ENCODE results near the gene TPRN. TPM values are rescaled to one million over a fixed set of nuclear protein-coding genes. Genes with fewer than 3 reads are reported as not detected.

The TPRN gene
- total RNA-seq, 4 donors from 2014 or later, result 3.4 to 10.2 (median 6.3) TPM

- no peaks in the 10 kb centered on the region for H3K9me3 ChIP-seq
- H3K27ac ChIP-seq, result no peak overlapping the region
- no peak for DNase-seq
- H3K4me3 ChIP-seq, result no peak overlapping the region
- in situ Hi-C loops (cut with MboI; ENCODE audit: low sequenced_read_pairs in 4 of 4), result loop anchor here in 1 of 4 donors (10.0 kb wide), 1 partner anchor 91 kb away; no protein-coding TSS in a partner anchor
- no peak for TF ChIP-seq POLR2A (IDR thresholded peaks at IDR 0.05)
- TF ChIP-seq, protein P1, sequence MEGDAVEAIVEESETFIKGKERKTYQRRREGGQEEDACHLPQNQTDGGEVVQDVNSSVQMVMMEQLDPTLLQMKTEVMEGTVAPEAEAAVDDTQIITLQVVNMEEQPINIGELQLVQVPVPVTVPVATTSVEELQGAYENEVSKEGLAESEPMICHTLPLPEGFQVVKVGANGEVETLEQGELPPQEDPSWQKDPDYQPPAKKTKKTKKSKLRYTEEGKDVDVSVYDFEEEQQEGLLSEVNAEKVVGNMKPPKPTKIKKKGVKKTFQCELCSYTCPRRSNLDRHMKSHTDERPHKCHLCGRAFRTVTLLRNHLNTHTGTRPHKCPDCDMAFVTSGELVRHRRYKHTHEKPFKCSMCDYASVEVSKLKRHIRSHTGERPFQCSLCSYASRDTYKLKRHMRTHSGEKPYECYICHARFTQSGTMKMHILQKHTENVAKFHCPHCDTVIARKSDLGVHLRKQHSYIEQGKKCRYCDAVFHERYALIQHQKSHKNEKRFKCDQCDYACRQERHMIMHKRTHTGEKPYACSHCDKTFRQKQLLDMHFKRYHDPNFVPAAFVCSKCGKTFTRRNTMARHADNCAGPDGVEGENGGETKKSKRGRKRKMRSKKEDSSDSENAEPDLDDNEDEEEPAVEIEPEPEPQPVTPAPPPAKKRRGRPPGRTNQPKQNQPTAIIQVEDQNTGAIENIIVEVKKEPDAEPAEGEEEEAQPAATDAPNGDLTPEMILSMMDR (IDR thresholded peaks at IDR 0.05 in 4 of 5, conservative IDR thresholded peaks at IDR 0.05 in 1 of 5), result no peak
- H3K36me3 ChIP-seq, result no peaks in the 10 kb centered on the region
- H3K27me3 ChIP-seq, result no peaks in the 10 kb centered on the region
- intact Hi-C loops (cut with DNase I; ENCODE audit: low total_unique reads), result no loop called here
- peaks cover 9 to 12% of the 10 kb centered on the region in 2 donors for H3K4me1 ChIP-seq
- no peak for ATAC-seq
These were observed 14.8 kb upstream of the TPRN start for GRCh38 chr9:137215196-137215986.

DNA sequence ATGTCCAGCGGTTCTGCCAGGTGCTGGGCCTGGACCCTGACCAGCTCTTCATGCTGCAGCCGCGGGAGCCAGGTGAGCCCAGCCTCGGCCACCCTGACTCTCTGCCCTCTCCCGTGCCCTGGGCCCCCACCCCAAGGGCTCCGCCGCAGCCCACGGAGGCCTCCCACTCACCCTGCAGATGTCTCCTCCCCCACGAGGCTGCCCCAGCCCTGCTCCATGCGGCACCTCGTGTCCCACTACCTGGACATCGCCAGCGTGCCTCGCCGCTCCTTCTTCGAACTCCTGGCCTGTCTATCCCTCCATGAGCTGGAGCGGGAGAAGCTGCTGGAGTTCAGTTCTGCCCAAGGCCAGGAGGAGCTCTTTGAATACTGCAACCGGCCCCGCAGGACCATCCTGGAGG, 14.1 kb upstream of the TPRN start:
- Histone ChIP-seq H3K36me3 (no peaks in the 10 kb centered on the region), H3K4me3 (no peak overlapping the region), H3K27ac (no peak overlapping the region), H3K4me1 (peaks cover 9 to 12% of the 10 kb centered on the region in 2 donors), H3K27me3 (no peaks in the 10 kb centered on the region), H3K9me3 (no peaks in the 10 kb centered on the region)
- intact Hi-C loops (cut with DNase I; ENCODE audit: low total_unique reads), result no loop called here
- TF ChIP-seq, protein P1 (IDR thresholded peaks at IDR 0.05 in 4 of 5, conservative IDR thresholded peaks at IDR 0.05 in 1 of 5), result no peak
- no peak for TF ChIP-seq POLR2A (IDR thresholded peaks at IDR 0.05)
- in situ Hi-C loops (cut with MboI; ENCODE audit: low sequenced_read_pairs in 4 of 4), result loop anchor here in 1 of 4 donors (10.0 kb wide), 1 partner anchor 90 kb away; no protein-coding TSS in a partner anchor
- DNase-seq (no peak), ATAC-seq (no peak)

GRCh38 chr9:137213160-137214060, 12.9 kb upstream of the TPRN start:
- H3K27me3 ChIP-seq, result no peaks in the 10 kb centered on the region
- H3K27ac ChIP-seq, result no peak overlapping the region
- H3K36me3 ChIP-seq, result no peaks in the 10 kb centered on the region
- H3K4me1 ChIP-seq, result peaks cover 9 to 12% of the 10 kb centered on the region in 2 donors
- TF ChIP-seq, protein P1 (IDR thresholded peaks at IDR 0.05 in 4 of 5, conservative IDR thresholded peaks at IDR 0.05 in 1 of 5), result no peak
- TF ChIP-seq POLR2A (IDR thresholded peaks at IDR 0.05), result no peak
- in situ Hi-C loops (cut with MboI; ENCODE audit: low sequenced_read_pairs in 4 of 4) (loop anchor here in 1 of 4 donors (10.0 kb wide), 1 partner anchor 89 kb away; no protein-coding TSS in a partner anchor), intact Hi-C loops (cut with DNase I; ENCODE audit: low total_unique reads) (no loop called here)
- no peaks in the 10 kb centered on the region for H3K9me3 ChIP-seq
- no peak overlapping the region for H3K4me3 ChIP-seq
- no peak for ATAC-seq
- DNase-seq, result no peak

DNA sequence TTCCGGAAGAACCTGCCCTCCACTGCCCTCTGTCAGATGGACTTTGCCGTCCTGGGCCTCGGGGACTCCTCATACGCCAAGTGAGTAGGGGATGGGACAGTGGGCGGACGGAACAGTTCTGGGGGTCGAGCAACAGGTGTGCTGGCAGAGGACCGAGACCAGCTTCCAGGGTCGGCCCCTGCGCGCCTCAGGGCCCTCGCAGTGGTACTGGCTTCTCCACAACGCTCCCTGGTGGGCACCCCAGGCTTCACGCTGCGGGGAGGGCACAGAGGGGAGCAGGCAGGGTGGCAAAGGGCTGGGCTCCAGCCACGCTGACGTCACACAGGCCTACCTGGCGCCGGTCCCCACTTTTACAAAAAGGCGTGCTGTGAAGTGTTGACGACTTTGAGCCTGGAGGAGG, 12.0 kb upstream of the TPRN start:
- Histone ChIP-seq H3K9me3 (no peaks in the 10 kb centered on the region), H3K27me3 (no peaks in the 10 kb centered on the region), H3K4me1 (peaks cover 6 to 7% of the 10 kb centered on the region in 2 donors), H3K36me3 (no peaks in the 10 kb centered on the region), H3K4me3 (no peak overlapping the region), H3K27ac (no peak overlapping the region)
- intact Hi-C loops (cut with DNase I; ENCODE audit: low total_unique reads) (no loop called here), in situ Hi-C loops (cut with MboI; ENCODE audit: low sequenced_read_pairs in 4 of 4) (loop anchor here in 1 of 4 donors (10.0 kb wide), 1 partner anchor 88 kb away; no protein-coding TSS in a partner anchor)
- TF ChIP-seq, protein P1 (IDR thresholded peaks at IDR 0.05 in 4 of 5, conservative IDR thresholded peaks at IDR 0.05 in 1 of 5), result no peak
- TF ChIP-seq POLR2A (IDR thresholded peaks at IDR 0.05), result no peak
- DNase-seq (no peak), ATAC-seq (no peak)
